Endothelial cell of umbilical vein (primary cell): ENCODE data around the gene NFATC2. TPM values are rescaled to one million over a fixed set of nuclear protein-coding genes. Genes with fewer than 3 reads are reported as not detected.

ENCODE experiments used
- BruUV-seq: library from RNA; stranded (reverse); fragments of 400-500 nt; replicated peaks from 2 replicates; lab custom pipeline; 2021; lab: Mats Ljungman, UMichigan
- CTCF ChIA-PET: fragments of 300-600, 350-600 bp; sonication (Branson Sonifier 250); formaldehyde crosslinking; loops from one replicate; lab custom pipeline; 2021; ENCODE audit warnings: antibody characterized with exemption, inconsistent platforms; lab: Charles Lee
- POLR2A ChIA-PET: fragments of 300-600, 350-600 bp; sonication (Branson Sonifier 250); formaldehyde crosslinking; loops from one replicate; lab custom pipeline; 2021; ENCODE audit warnings: antibody characterized with exemption, inconsistent platforms; lab: Charles Lee
- DNase-seq: peaks from one replicate; pipeline ENCODE4 v3.0.0-alpha.2; 2011; ENCODE audit warnings: low read depth, low spot score
- FAIRE-seq: peaks from 2 replicates; lab custom pipeline; 2011; peaks lifted over from hg19 to GRCh38; lab: Jason Lieb, UNC
- H2AFZ ChIP-seq: 2 replicates; pipeline ENCODE4 v1.6.0; 2012; ENCODE audit warnings: low read depth, low read length, control low read depth, inconsistent platforms
- H3K27ac ChIP-seq: 2 replicates; pipeline ENCODE4 v1.5.1; 2011; ENCODE audit warnings: low read depth, mild to moderate bottlenecking, control low read depth, low read length, moderate library complexity; ENCODE audit not compliant: insufficient read depth
- H3K27me3 ChIP-seq, 2 experiments: 2 replicates each; pipeline versions ENCODE4 v1.6.0 to v1.6.1; 2011; ENCODE audit warnings: low read length in 2 of 2, mixed read lengths in 1 of 2; ENCODE audit not compliant: control insufficient read depth in 2 of 2, insufficient read depth in 2 of 2
- H3K36me3 ChIP-seq, 2 experiments: 2 replicates in 1 of 2; 3 replicates in 1 of 2; pipeline ENCODE4 v1.5.1; 2011; ENCODE audit warnings: low read length in 2 of 2, mild to moderate bottlenecking in 1 of 2, moderate library complexity in 1 of 2; ENCODE audit not compliant: control insufficient read depth in 2 of 2, insufficient read depth in 2 of 2; ENCODE audit errors: extremely low read depth in 1 of 2
- H3K4me1 ChIP-seq: 3 replicates; pipeline ENCODE4 v1.5.1; 2011; ENCODE audit warnings: mild to moderate bottlenecking, low read length; ENCODE audit not compliant: control insufficient read depth, insufficient read depth; ENCODE audit errors: extremely low read depth
- H3K4me2 ChIP-seq: 2 replicates; pipeline ENCODE4 v1.6.1; 2011; ENCODE audit warnings: low read length, control low read depth, mixed read lengths; ENCODE audit not compliant: insufficient read depth
- H3K4me3 ChIP-seq, 3 experiments: fragments of 200-600 bp in 1 of 3; sonication (generic), shearing (Covaris generic) in 1 of 3; replicated peaks in 1 of 3; 2 replicates each; pipeline ENCODE4 v1.5.1; 2011 to 2016; ENCODE audit warnings: control low read depth in 3 of 3, low read length in 3 of 3, mild to moderate bottlenecking in 2 of 3, inconsistent platforms in 1 of 3, low read depth in 1 of 3, moderate library complexity in 1 of 3; ENCODE audit not compliant: insufficient read depth in 1 of 3
- H3K79me2 ChIP-seq: 2 replicates; pipeline ENCODE4 v1.6.0; 2012; ENCODE audit warnings: low read length, inconsistent platforms; ENCODE audit not compliant: control insufficient read depth, insufficient read depth
- H3K9ac ChIP-seq: replicated peaks from 2 replicates; pipeline ENCODE3; 2011; ENCODE audit warnings: low read length, control low read depth; ENCODE audit not compliant: insufficient read depth; ENCODE audit errors: extremely low read depth
- H3K9me1 ChIP-seq: replicated peaks from 3 replicates; pipeline ENCODE4 v1.6.0; 2011; ENCODE audit warnings: mild to moderate bottlenecking, low read length; ENCODE audit not compliant: control insufficient read depth, insufficient read depth; ENCODE audit errors: extremely low read depth
- H3K9me3 ChIP-seq: replicated peaks from 2 replicates; pipeline ENCODE4 v1.5.1; 2012; ENCODE audit warnings: low read length, inconsistent platforms; ENCODE audit not compliant: control insufficient read depth, insufficient read depth
- H4K20me1 ChIP-seq: replicated peaks from 2 replicates; pipeline ENCODE3; 2011; ENCODE audit warnings: mild to moderate bottlenecking, low read length; ENCODE audit not compliant: control insufficient read depth, insufficient read depth; ENCODE audit errors: extremely low read depth
- EZH2 ChIP-seq: IDR thresholded peaks from 2 replicates; pipeline ENCODE4 v1.6.1; 2012; ENCODE audit warnings: borderline replicate concordance, low read depth, mild to moderate bottlenecking, moderate library complexity, low read length, inconsistent platforms; ENCODE audit not compliant: severe bottlenecking
- FOS ChIP-seq: IDR thresholded peaks from 2 replicates; pipeline ENCODE4 v1.6.1; 2011; ENCODE audit warnings: mild to moderate bottlenecking, low read length, moderate library complexity, borderline replicate concordance; ENCODE audit not compliant: insufficient read depth
- GATA2 ChIP-seq: IDR thresholded peaks from 2 replicates; pipeline ENCODE4 v1.7.0; 2011; ENCODE audit warnings: low read depth, mild to moderate bottlenecking, moderate library complexity, mixed read lengths, low read length; ENCODE audit not compliant: insufficient read length, insufficient read depth
- JUN ChIP-seq: IDR thresholded peaks from 2 replicates; pipeline ENCODE4 v1.6.1; 2011; ENCODE audit warnings: borderline replicate concordance, low read depth; ENCODE audit not compliant: insufficient read length, insufficient read depth
- MAX ChIP-seq: IDR thresholded peaks from 2 replicates; pipeline ENCODE4 v1.6.1; 2011; ENCODE audit not compliant: insufficient read depth, insufficient read length
- MYC ChIP-seq: IDR thresholded peaks from one replicate; pipeline ENCODE4 v1.6.1; 2011; ENCODE audit warnings: mild to moderate bottlenecking, low read depth, low read length
- POLR2A ChIP-seq: IDR thresholded peaks from 2 replicates; pipeline ENCODE4 v1.6.1; 2012; ENCODE audit warnings: low read depth, mild to moderate bottlenecking, control low read depth, low read length
- POLR2AphosphoS5 ChIP-seq: IDR thresholded peaks from 2 replicates; pipeline ENCODE4 v1.6.1; 2012; ENCODE audit warnings: low read depth, mild to moderate bottlenecking, control low read depth, low read length, moderate library complexity; ENCODE audit not compliant: insufficient read depth
- dilution Hi-C: fragments of 300-500 bp; cut with MboI; formaldehyde crosslinking; loops from one replicate; pipeline ENCODE4 v1.15.0; 2019; ENCODE audit warnings: low sequenced_read_pairs; ENCODE audit not compliant: extremely low pct_ligation_motif_present
- intact Hi-C: fragments of 100-400 bp; cut with micrococcal nuclease; formaldehyde crosslinking; loops from one replicate; pipeline ENCODE4 v1.10.0; 2022
- polyA plus RNA-seq, 4 experiments: library from polyadenylated mRNA; depleted of rRNA in 3 of 4; stranded (reverse) in 3 of 4; unstranded in 1 of 4; fragments of >200 nt; gene quantifications; 2 replicates each; pipeline versions ENCODE4 v1.2.1 to v1.2.3, GENCODE V29; 2011 to 2012; ENCODE audit warnings: missing spikeins in 1 of 4
- total RNA-seq: library from RNA; stranded (reverse); gene quantifications from 2 replicates; pipeline ENCODE4 v1.2.3, GENCODE V29; 2021
- TF ChIP-seq, protein P1 (sequence below), 2 donors: IDR thresholded peaks; 1 replicate in 1 of 2; 2 replicates in 1 of 2; pipeline ENCODE4 v1.5.1; 2011; ENCODE audit warnings: low read length in 2 of 2, mild to moderate bottlenecking in 2 of 2, moderate library complexity in 2 of 2, control low read depth in 1 of 2, inconsistent platforms in 1 of 2, low read depth in 1 of 2; ENCODE audit not compliant: insufficient read depth in 1 of 2; ENCODE audit errors: extremely low read depth in 1 of 2

NFATC2 gene
- total and polyA plus RNA-seq, 2 donors (not counting 3 experiments of a cell fraction or from before 2014, with no cell fraction given): 3.1 to 13.0 TPM

- Histone ChIP-seq H3K79me2 (no peaks in the 10 kb centered on the region), H2AFZ (no peak overlapping the region), H3K9me1 (no peaks in the 10 kb centered on the region), H3K9ac (no peak overlapping the region), H3K27ac (no peak overlapping the region), H3K4me3 (no peak overlapping the region), H3K4me1 (peaks cover 45% of the 10 kb centered on the region), H4K20me1 (no peaks in the 10 kb centered on the region), H3K9me3 (no peaks in the 10 kb centered on the region), H3K36me3 (no peaks in the 10 kb centered on the region), H3K4me2 (no peak overlapping the region), H3K27me3 (no peaks in the 10 kb centered on the region)
- no peak for DNase-seq
- POLR2A ChIA-PET: no interaction called here
- intact Hi-C loops: loop anchor here (10.0 kb wide), 1 partner anchor 395 kb away; the partner anchor contains the start of gene ATP9A
- no TSS peak for BruUV-seq
- dilution Hi-C loops: no loop called here
- TF ChIP-seq, protein P1, sequence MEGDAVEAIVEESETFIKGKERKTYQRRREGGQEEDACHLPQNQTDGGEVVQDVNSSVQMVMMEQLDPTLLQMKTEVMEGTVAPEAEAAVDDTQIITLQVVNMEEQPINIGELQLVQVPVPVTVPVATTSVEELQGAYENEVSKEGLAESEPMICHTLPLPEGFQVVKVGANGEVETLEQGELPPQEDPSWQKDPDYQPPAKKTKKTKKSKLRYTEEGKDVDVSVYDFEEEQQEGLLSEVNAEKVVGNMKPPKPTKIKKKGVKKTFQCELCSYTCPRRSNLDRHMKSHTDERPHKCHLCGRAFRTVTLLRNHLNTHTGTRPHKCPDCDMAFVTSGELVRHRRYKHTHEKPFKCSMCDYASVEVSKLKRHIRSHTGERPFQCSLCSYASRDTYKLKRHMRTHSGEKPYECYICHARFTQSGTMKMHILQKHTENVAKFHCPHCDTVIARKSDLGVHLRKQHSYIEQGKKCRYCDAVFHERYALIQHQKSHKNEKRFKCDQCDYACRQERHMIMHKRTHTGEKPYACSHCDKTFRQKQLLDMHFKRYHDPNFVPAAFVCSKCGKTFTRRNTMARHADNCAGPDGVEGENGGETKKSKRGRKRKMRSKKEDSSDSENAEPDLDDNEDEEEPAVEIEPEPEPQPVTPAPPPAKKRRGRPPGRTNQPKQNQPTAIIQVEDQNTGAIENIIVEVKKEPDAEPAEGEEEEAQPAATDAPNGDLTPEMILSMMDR (IDR thresholded peaks at IDR 0.05; ENCODE audit: extremely low read depth in 1 of 2, insufficient read depth in 1 of 2, low read depth in 1 of 2, low read length in 2 of 2): no peak
- CTCF ChIA-PET: interaction anchor here (1.0 to 6.3 kb wide), 3 partner anchors 15 to 256 kb away, joined by 3 to 50 read pairs (median 3); no protein-coding TSS in a partner anchor
- no peak for FAIRE-seq
Observed at GRCh38 chr20:51369503-51369902, 173.0 kb downstream of the NFATC2 start.

GRCh38 chr20:51368461-51369211 lies 173.9 kb downstream of the NFATC2 start:
- BruUV-seq: no TSS peak
- dilution Hi-C loops: no loop called here
- FAIRE-seq (no peak), DNase-seq (no peak)
- no peak overlapping the region for H2AFZ ChIP-seq
- no peak overlapping the region for H3K9ac ChIP-seq
- intact Hi-C loops: loop anchor here (10.0 kb wide), 1 partner anchor 396 kb away; the partner anchor contains the start of gene ATP9A
- no peak overlapping the region for H3K4me3 ChIP-seq
- H3K4me1 ChIP-seq: peaks cover 36% of the 10 kb centered on the region
- ChIA-PET CTCF (interaction anchor here (1.2 to 1.7 kb wide), 2 partner anchors 43 to 226 kb away, joined by 5 to 6 read pairs; no protein-coding TSS in a partner anchor), POLR2A (no interaction called here)
- no peak overlapping the region for H3K27ac ChIP-seq
- no peaks in the 10 kb centered on the region for H3K27me3 ChIP-seq
- no peaks in the 10 kb centered on the region for H3K36me3 ChIP-seq
- H3K4me2 ChIP-seq: no peak overlapping the region
- TF ChIP-seq MAX: no peak
- TF ChIP-seq EZH2: no peak
- TF ChIP-seq FOS: no peak
- TF ChIP-seq POLR2A: no peak
- TF ChIP-seq, protein P1 (IDR thresholded peaks at IDR 0.05; ENCODE audit: extremely low read depth in 1 of 2, insufficient read depth in 1 of 2, low read depth in 1 of 2, low read length in 2 of 2): no peak
- TF ChIP-seq JUN: no peak
- TF ChIP-seq GATA2: no peak
- TF ChIP-seq POLR2AphosphoS5: no peak
- TF ChIP-seq MYC: no peak
- H3K79me2 ChIP-seq: no peaks in the 10 kb centered on the region
- H4K20me1 ChIP-seq: no peaks in the 10 kb centered on the region
- no peaks in the 10 kb centered on the region for H3K9me1 ChIP-seq
- H3K9me3 ChIP-seq: no peaks in the 10 kb centered on the region
